ENCODE results near the gene PITPNM2.

Gene PITPNM2

DNA sequence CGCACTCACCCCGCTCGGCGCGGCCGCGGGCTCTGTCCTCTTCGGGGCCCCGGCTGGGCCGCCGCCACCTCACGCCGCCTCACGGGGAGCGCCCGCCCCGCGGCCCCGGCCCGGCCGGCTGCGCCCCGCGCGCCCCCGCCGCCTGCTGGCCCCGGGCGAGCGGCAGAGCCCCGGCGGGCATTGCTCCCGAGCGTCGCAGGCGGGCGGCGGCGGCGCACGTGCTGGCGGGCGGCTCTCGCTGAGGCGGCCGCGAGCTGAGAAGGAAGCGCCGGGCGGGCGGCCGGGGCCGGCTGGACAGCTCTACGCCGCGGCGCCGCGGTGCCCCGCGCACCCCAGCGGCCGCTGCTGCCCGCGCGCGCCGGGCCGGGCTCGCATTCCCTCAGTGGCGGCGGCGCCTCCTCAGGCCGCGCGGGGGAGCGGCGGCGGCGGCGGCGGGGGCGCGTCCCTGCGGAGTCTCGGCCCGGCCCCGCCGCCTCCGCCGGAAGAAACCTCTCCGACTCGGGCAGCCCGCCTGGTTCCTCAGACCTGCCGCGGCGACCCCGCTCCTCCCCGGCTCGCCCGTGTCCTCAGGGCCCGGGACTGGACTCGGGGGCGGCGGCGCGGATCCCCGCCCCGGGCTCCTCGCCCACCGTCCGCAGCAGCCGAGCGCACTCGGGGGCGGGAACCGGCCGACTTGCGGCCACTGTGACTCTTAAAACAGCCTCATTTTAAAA lies at the start of gene PITPNM2:
TSS of gene PITPNM2 (minus strand) at position 347 of the 713 bp plus-strand sequence. CDS start 116,500 bp downstream, outside the sequence.
- peak; percentile 35 for DNase-seq

DNA sequence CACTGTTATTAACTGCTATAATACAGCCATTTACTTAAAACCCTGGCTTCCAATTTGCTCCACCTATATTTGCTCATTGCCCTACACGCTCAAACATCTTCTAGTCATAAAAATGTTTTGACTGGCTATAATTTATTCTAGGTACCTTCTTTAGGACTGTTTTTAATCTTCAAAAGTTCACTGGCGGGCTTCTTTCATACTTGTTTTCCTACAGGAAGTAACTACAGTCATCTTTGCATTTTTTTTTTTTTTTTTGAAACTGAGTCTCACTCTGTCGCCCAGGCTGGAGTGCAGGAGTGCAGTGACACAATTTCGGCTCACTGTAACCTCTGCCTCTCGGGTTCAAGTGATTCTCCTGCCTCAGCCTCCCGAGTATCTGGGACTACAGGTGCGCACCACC lies 49.5 kb upstream of the PITPNM2 start:
- peak; percentile 5 for DNase-seq

DNA sequence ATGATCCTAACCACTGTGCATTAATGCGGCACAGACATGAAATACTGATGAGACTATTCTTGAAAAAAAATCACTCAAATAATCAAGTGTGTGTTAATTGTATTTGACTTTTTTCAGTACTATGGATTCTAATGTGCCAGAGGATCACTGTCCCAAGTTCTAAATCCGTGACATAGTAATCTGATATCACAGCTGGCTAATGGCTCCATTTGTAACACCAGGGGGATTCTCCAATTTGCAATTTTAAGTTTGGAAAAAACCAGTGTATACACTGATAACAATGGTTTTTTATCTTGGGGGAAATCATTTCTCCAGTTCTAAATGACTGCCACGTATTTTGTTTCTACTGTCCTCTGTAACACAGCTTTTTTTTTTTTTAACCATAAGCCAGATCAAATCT lies 49.0 kb upstream of the PITPNM2 start:
- DNase-seq = no peak

DNA sequence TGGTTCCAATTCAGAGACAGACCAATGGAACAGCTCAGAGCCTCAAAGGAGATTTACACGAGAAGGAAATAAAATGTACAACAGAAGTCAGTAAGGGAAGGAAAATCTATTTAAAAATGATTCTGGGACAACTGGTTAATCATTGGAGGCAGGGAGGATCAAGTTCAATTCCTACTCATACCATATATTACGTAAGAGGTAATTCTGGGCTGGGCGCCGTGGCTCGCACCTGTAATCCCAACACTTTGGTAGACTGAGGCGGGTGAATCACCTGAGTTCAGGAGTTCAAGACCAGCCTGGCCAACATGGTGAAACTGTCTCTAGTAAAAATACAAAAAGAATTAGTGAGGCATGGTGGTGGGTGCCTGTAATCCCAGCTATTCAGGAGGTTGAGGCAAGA lies 36.7 kb upstream of the PITPNM2 start:
- no peak for DNase-seq

DNA sequence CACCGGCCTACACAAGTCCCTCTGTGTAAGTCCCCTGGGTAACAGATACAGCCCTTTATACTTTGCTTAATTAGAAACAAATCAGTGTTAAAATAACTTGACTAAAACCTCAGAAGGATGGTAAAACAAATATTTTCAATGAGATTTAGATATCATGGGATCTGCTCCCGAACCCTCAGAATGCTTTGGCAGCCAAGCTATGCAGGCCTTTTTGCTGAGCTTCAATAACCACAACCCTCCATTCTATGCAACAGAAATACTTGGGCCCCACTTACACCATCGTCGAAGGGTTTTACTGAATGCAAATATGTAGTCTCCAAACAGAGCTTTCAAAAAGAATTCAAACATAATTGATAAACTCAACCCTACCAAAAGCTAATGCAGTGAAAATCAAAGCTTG lies 29.3 kb upstream of the PITPNM2 start:
- no peak for DNase-seq

DNA sequence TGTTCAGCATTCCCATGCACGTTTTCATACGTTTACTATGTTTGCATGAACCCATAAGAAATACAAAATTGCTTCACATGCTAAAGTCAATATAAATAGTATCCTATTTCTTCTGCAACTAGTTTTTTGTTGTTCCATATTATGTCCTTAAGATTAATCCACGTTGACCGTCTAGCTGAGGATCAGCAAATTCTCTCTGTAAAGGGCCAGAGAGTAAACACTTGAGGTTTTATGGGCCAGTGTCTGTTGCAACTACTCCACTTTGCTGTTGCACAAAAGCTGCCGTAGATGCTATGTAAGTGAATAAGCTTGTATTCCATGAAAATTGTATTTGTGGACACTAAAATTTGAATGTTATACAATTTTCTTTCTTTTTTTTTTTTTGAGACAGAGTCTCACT lies 21.1 kb upstream of the PITPNM2 start:
- no peak for DNase-seq

DNA sequence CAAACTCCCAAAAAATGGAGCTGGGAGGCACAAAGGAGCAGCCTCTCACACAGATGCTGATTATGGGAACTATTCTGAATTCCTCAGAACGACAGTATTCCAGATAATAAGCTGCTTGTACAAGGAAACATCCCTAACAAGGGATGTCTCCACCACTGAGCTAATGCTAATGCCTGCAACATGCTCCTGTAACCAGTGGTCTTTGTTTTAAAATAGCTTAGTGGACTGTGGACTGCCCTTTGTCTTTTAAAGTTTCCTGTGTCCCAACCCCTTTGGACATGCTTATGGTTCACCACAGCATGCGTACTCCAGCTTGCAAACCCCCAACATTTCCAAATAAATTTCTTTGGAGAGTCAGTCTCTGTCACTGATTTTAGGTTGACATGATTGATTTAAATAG lies 16.4 kb upstream of the PITPNM2 start:
- DNase-seq = no peak

DNA sequence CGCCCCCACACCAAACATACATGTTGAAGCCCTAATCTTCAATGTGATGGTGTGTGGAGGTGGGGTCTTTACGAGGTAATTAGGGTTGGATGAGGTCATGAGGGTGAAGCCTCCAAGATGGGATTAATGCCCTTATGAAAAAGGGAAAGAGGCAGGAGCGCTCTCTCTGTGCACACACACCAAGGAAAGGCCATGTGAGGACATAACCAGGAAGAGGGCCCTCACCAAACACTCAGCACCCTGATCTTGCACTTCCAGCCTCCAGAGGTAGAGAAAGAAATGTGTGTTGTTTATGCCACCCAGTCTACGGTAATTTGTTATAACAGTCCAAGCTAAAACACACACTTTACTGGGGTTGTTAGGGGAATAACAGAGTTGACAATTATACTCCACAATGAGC lies 14.6 kb upstream of the PITPNM2 start:
- no peak for DNase-seq

DNA sequence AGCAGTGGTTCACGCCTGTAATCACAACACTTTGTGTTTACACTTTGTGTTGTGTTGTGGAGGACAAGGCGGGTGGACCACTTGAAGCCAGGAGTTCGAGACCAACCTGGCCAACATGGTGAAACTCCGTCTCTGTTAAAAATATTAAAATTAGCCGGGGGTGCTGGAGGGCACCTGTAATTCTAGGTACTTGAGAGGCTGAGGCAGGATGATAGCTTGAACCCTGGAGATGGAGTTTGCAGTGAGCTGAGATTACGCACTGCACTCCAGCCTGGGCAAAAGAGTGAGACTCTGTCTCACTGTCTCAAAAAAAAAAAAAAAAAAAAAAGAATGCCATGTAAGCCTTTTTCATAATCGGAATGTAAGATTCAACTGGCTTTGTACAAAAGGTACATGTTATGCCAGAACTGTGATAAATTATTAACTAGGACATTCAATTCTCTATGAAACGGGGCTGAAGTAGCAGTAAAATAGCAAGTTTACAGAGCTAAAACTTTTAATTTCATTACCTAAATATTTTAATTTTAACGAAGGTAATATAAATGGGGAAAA lies 13.9 kb upstream of the PITPNM2 start:
- DNase-seq = no peak

DNA sequence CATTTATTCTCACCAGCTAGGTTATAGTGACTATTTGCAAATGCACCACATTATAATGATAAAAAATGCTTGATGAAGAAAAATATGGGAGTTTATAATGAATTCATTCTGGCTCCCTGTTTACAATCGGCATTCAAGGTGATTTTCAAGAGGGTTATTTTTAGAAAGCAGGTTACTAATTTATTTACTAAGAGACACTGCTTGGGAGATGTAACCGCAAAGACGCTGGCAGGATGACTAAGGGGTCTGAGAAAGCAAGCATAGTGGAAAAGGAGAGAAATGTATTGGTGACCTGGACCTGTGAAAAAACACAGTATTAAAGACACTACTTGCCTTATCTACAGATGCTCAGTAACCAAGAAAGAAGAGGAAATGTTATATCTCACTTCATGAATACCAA lies 13.3 kb upstream of the PITPNM2 start:
- no peak for DNase-seq

DNA sequence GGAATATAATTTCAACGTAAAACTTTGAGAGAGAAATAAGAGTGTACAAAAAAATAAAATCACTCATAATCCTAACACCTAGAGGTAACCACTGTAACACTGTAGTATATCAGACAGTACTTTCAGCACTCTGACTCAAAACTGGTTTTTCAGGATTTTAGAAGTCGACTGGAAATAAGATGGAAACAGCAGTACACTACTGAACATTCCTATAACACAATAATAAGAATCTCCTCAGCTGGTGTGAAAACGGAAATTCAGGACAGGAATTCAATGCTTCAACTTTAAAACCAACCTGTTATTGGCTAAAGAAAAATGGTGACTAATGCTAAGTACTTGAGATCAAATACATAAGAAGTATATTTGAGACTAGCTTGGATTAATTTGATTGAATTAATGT lies 12.3 kb upstream of the PITPNM2 start:
- DNase-seq = no peak

DNA sequence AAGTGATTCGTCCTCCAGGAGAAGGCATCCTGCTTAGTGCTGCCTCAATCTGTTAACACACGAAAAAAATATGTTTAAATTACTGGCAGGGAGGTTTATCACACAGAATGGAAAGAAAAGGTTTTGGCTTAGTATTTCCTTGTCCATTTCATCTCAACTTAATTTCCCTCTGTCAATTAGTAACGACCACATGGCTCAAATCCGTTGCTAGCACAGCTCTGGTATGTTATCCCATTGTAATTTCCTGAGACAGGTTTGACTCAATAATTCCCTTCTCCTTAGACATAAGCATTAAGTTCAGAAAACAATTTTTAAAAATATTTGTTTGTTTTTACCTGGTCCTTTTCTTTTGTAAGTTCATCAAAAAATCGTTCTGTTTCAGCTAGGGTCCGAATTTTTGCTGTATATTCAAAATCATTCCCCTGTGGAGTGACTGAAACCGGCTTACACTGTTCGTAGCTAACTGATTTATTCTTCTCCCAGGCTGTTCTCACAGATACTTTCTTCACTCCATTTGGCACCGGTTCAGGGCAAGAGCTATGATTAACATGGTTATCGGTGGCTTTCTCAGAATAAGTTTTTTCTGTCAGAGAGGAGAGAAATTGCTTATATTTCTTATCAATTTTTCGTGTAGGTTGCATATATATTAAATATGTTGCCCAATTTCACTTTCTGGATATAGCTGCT lies 10.1 kb upstream of the PITPNM2 start:
- DNase-seq = no peak

DNA sequence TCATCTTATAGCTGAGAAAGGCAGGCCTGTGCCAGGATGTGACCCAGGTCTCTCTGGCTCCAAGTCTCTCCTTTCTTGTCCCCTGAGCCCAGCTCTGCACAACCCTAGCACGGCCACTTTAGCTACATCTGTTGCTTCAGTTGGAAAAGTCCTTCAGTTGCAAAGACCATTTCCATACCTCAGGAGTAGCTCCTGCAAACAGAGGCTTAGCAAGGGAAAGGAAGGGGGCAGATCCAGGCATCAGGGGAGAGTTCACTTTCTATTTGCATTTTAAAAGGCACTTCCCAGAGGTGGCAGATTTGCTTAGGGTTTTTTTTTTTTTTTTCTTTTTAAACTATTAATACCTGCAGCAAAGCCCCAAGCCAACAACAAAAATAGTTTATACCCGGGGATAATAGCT lies 3.0 kb upstream of the PITPNM2 start:
- no peak for DNase-seq

DNA sequence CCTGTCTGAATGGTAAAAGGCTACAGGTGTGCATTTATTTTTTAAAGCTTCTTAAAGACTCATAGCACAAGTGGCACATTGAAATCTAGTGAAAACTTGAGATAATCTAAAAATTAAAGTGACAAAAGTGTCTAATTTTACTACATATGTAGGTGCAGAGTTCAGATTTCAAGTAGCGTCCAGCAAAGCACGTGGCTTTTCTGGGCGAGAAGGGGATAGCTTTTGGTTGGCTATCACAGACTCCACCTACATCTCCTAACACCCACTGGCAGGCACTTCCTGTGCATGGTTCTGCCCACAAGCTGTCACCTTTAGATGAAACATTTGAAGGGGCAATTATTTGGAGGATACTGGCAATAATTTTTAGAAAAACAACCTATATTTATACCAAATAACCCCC lies 1.9 kb upstream of the PITPNM2 start:
- DNase-seq = no peak

DNA sequence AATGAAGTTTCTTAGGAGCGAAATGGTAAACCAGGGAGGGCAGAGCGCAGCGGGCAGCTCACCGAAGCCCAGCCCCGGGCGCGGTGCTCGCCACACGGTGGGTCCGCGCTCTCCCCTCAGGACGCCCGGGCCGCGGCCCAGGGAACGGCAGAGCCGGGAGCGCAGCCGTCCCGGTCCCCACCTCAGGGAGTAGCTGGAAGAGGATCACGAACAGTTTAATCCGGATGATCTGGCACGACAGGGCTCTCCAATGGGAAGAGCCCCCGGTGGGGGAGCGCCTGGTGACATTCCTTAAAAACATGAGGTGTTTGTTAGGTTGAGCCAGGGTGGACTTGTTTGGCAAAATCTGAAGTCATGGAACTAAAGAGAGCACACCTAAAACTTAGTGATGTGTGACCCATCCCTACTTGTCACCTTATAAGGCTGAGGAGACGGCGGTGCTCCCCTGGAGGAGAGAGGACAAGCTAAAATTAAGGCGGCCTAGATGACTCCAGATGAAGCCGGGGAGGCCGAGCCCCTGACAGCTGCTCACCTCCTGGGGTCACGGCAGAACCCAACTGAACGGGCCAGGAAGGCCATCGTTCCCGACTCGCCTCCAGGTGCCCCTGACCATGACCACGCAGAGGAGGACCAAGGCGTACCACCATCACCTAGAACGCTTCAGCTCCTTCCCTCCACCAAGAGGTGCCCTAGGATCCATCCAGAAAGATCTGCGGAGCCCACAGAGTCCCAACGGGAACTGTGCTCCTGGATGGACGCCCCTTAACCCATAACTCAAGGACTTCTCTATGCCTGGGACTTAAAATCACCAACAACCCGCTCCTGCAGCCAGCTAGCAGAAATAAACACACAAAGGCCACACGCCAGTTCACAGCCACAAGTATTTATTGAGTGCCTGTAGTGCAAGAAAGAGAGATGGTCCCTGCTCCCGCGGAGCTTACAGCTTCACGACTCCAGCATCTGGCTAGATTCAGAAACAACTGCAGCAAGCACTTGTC lies 866 bp upstream of the PITPNM2 start:
- no peak for DNase-seq

DNA sequence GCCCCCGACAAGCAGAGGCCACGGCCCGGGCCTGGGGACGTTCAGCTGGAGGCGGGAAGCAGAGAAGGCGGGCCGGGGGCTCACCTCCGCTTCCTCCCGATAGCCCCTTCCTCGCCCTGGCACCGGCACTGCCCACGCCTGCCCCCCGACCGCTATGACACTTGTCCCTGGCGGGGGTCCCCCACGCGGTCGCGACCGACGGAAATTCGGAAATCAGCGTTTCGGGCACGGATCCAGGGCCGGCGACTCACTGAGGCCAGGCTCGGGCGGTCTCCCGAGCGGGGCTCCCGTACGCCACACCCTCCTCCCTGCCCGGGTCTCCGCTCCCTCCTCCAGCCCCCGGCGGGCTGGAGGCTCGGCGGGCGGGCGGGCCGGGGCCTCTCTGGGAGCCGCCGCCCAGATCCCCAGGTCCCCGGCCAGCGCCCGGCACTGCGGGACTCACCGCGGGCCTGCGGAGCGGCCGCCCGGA lies 581 bp downstream of the PITPNM2 start:
- DNase-seq = no peak

DNA sequence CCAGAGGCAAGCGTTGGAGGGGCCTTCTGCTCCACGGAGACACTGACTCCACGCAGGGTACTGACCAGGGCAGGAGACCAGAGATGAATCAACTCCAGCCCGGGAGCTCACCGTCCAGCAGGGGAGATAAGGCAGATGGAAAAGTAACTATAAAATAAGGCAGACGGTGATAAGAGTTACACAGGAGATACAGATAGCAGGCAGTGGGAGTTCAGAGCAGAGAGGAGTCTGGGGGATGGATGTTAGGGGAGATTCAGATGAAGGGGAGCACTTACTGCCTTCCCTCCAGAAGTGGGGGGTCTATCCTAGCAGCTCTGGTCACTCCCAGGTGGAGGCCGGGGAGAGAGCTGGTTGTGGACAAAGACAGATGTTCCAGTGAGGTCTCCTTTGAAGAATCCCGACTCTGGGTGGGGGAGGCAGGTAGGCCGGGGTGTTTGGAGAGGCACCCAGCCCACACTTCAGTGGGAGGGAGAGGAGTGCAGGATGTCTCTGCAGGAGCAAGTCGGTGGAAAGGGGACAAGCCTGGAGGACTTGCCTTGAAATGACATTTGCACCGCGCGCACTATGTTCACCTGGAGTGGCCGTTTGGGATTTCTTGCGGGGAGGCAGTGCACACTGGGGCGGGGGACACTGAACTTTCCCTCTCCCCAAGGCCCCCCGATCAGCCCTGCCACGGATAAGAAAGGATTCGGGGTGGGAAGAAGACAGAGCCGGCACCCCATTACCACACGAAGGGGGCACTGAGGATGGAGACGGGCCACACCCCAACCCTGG lies 1.2 kb downstream of the PITPNM2 start:
- no peak for DNase-seq

DNA sequence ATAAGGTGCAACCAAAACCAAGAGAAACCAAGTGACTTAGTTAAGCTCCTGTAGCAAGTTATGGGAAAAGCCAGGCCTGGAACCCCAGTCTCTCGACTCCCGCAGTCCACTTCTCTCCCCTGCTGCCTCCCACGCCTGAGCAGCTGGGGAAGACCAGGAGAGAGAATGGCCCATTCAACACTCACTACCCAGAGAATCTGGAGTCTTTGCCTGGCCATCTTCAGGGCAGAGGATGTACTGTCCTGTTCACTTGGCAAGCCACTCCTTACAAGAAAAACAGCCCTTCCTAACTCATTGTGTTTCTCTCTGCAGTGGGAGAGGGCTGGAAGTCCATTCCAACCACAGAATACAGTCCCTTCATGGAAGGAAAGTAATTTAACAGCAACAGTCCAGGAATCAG lies 1.8 kb downstream of the PITPNM2 start:
- no peak for DNase-seq

DNA sequence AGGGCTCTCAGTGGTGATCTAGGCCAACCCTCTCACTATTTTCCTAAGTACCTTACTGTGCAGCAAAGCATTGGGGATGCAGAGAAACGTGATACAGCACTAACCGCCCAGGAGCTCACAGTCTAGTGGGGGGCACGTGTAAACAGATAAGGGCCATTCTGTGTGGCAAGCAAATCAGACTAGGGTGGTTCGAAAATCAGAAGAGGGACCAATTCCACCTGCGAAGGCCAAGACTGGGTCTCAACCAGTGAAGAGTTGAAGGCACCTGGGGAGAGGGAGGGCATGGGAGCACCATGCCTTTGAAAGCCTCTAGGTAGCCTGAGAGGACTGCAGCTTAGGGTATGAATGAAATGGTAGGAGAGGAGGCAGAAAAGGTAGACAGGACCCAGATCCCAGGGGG lies 2.2 kb downstream of the PITPNM2 start:
- DNase-seq = no peak

DNA sequence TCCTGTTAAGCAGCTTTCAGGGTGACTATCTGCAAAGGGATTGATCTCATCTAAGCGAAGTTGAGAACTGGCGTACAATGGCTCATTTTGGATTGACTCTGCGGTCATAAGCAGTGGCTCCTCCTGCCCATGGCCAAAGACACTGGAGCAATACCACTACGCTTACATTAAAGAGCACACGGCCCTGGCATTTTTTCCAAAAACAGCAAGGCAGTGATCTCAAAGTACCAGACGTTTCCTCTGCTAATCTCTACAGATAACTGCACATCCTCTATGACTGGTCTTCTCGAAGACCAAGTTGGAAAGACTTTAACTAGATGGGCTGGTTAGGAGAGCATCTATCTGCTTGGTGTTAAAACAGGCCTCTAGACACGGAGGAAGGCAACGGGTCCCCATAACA lies 2.7 kb downstream of the PITPNM2 start:
- DNase-seq = no peak

DNA sequence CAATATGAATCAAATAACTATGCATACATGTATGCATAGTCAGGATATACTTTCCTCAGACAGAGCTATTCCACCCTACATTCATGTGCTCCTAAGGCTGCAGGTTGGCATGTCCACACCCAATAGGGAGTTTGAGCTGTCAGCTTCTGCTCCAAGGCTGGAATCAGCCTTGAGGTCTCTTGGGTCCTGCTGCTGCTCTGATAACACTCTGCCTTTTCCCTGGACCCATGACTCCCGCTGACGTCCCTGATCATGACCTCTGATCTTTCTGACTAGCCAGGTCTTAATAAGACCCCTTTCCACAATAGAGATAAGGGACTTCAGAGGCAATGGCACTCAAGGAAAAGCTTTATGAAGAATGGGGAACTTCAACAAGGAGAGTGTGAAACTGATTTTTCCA lies 5.7 kb downstream of the PITPNM2 start:
- no peak for DNase-seq

DNA sequence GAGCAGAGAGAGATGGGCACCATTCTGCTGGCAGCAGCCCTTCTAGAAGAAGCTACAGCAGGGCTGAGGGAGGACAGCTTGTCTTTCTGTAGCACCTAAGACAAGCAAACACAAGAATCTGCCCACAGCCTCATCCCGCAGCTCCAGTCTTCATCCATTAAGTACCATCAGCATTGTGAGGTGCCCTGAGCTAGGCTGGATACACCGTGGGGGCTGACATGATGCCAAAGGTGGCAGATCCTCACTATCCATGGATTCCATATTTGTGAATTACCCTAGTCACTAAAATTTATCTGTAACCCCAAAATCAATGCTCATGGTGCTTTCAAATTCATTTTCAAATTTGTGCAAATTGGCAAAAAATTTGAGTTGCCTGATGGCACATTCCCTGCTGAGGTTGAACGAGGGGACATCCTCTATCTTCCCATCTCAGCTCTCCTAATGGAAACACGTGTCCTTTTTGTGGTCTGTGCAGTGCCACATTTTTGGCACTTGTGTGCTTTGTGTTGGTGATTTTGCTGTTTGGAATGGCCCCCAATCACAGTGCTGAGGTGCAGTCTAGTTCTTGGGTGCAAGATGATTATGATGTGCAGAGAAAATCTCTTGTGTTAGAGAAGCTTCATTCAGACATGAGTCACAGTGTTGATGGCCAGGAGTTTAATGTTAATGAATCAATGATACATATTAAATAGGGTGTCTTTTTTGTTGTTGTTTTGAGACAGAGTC lies 7.0 kb downstream of the PITPNM2 start:
- DNase-seq = no peak

Measured in CD4-positive, alpha-beta T cell treated with Interleukin-4 for 4 hours (primary cell).